Progenitor cell of endocrine pancreas (in vitro differentiated cells): ENCODE measurements around the gene CTNNBIP1. TPM values are rescaled to one million over a fixed set of nuclear protein-coding genes. Genes with fewer than 3 reads are reported as not detected.

ENCODE experiments used
- DNase-seq: peaks from one replicate; pipeline ENCODE4 v3.0.0; 2021; ENCODE audit warnings: low spot score; ENCODE audit not compliant: unreplicated experiment
- H3K27ac Mint-ChIP-seq: 2 replicates; pipeline ENCODE4 v1.8.0; 2021; ENCODE audit warnings: mild to moderate bottlenecking, moderate library complexity, mixed read lengths
- H3K27me3 Mint-ChIP-seq: 2 replicates; pipeline ENCODE4 v1.8.0; 2021; ENCODE audit warnings: mixed read lengths
- H3K36me3 Mint-ChIP-seq: 2 replicates; pipeline ENCODE4 v1.8.0; 2022; ENCODE audit warnings: mixed read lengths; ENCODE audit not compliant: insufficient read depth
- H3K4me1 Mint-ChIP-seq: 2 replicates; pipeline ENCODE4 v1.8.0; 2021; ENCODE audit warnings: low read depth, mixed read lengths
- H3K4me3 Mint-ChIP-seq: 2 replicates; pipeline ENCODE4 v1.8.0; 2021; ENCODE audit warnings: low read depth, mild to moderate bottlenecking, moderate library complexity, mixed read lengths
- H3K9me3 Mint-ChIP-seq: 2 replicates; pipeline ENCODE4 v1.8.0; 2021; ENCODE audit warnings: low read depth, mixed read lengths
- CTCF ChIP-seq: fragments of 200-600 bp; sonication (generic); IDR thresholded peaks from one replicate; pipeline ENCODE4 v1.5.0; 2021; ENCODE audit warnings: antibody characterized with exemption, mild to moderate bottlenecking; ENCODE audit not compliant: unreplicated experiment
- total RNA-seq: library from RNA; stranded (reverse); gene quantifications from 2 replicates; pipeline ENCODE4 v1.2.1, GENCODE V29; 2021

CTNNBIP1 gene
- total RNA-seq, 1 donor from 2014 or later = 79.9 TPM

- peaks cover 10% of the 10 kb centered on the region for H3K27me3 Mint-ChIP-seq
These were observed 89.5 kb downstream of the CTNNBIP1 start for GRCh38 chr1:9820521-9820920.

GRCh38 chr1:9817734-9818133 lies 92.3 kb downstream of the CTNNBIP1 start:
- peaks cover 1% of the 10 kb centered on the region for H3K36me3 Mint-ChIP-seq

More at GRCh38 chr1:9820521-9820920, 89.5 kb downstream of the CTNNBIP1 start:
- Mint-ChIP-seq H3K36me3 (peaks cover 1% of the 10 kb centered on the region), H3K27ac (no peak overlapping the region), H3K4me1 (peaks cover 24% of the 10 kb centered on the region), H3K4me3 (no peak overlapping the region), H3K9me3 (no peaks in the 10 kb centered on the region)
- no peak for TF ChIP-seq CTCF
- DNase-seq = no peak

GRCh38 chr1:9816199-9816598 lies 93.9 kb downstream of the CTNNBIP1 start:
- no peak for DNase-seq
- Mint-ChIP-seq H3K27me3 (no peaks in the 10 kb centered on the region), H3K27ac (peak overlapping the region; percentile 1), H3K4me1 (peaks cover 14% of the 10 kb centered on the region), H3K36me3 (peaks cover 1% of the 10 kb centered on the region), H3K9me3 (no peaks in the 10 kb centered on the region), H3K4me3 (no peak overlapping the region)
- no peak for TF ChIP-seq CTCF

More at GRCh38 chr1:9817734-9818133, 92.3 kb downstream of the CTNNBIP1 start:
- no peaks in the 10 kb centered on the region for H3K9me3 Mint-ChIP-seq
- no peaks in the 10 kb centered on the region for H3K27me3 Mint-ChIP-seq
- no peak overlapping the region for H3K27ac Mint-ChIP-seq
- H3K4me1 Mint-ChIP-seq = peaks cover 21% of the 10 kb centered on the region
- DNase-seq = no peak
- no peak overlapping the region for H3K4me3 Mint-ChIP-seq
- TF ChIP-seq CTCF = no peak

GRCh38 chr1:9815150-9815549 lies 94.9 kb downstream of the CTNNBIP1 start:
- no peak for TF ChIP-seq CTCF
- Mint-ChIP-seq H3K4me1 (peaks cover 11% of the 10 kb centered on the region), H3K27me3 (no peaks in the 10 kb centered on the region), H3K4me3 (no peak overlapping the region), H3K36me3 (no peaks in the 10 kb centered on the region), H3K9me3 (no peaks in the 10 kb centered on the region), H3K27ac (no peak overlapping the region)
- DNase-seq = no peak

- peaks cover 8% of the 10 kb centered on the region for H3K4me1 Mint-ChIP-seq
- no peak overlapping the region for H3K27ac Mint-ChIP-seq
- H3K27me3 Mint-ChIP-seq = no peaks in the 10 kb centered on the region
- no peak for DNase-seq
- no peaks in the 10 kb centered on the region for H3K9me3 Mint-ChIP-seq
- no peak for TF ChIP-seq CTCF
- H3K4me3 Mint-ChIP-seq = no peak overlapping the region
- H3K36me3 Mint-ChIP-seq = no peaks in the 10 kb centered on the region
These were observed 95.5 kb downstream of the CTNNBIP1 start for GRCh38 chr1:9814619-9815018.
